Occipital lobe (tissue), 2 donors: ENCODE data around the gene GLYATL1. TPM values are rescaled to one million over a fixed set of nuclear protein-coding genes. Genes with fewer than 3 reads are reported as not detected.
"Not testable (repeated sequence)": the region's sequence is repeated elsewhere in the genome, so short reads cannot be mapped to it uniquely, and the experiment has no call there.

ENCODE experiments used
- DNase-seq: peaks from one replicate; lab custom pipeline; 2025; lab: John Stamatoyannopoulos, UW
- total RNA-seq: library from RNA; depleted of rRNA; stranded (reverse); fragments of >200 nt; gene quantifications from one replicate; pipeline ENCODE4 v1.2.3, GENCODE V29; 2014

Gene GLYATL1
- total RNA-seq, 1 donor from 2014 or later = 0.78 TPM

GRCh38 chr11:58998480-58999290 is 59.4 kb downstream of the GLYATL1 start:
- DNase-seq = no peak

- no peak for DNase-seq
These were observed 60.0 kb downstream of the GLYATL1 start for GRCh38 chr11:58999291-58999680.

- no peak for DNase-seq
These were observed 60.7 kb downstream of the GLYATL1 start for GRCh38 chr11:59000003-59000402.

GRCh38 chr11:59002006-59002405 is 62.7 kb downstream of the GLYATL1 start:
- not testable (repeated sequence) for DNase-seq

Other genes with a start within 250 kb of the GLYATL1 start
- 0.31 TPM for gene GLYAT, start 207.5 kb upstream of the GLYATL1 start, total RNA-seq
- gene GLYATL2, start 94.8 kb upstream of the GLYATL1 start, total RNA-seq = 1.2 TPM
- not detected for gene GLYATL1B, start 146.8 kb downstream of the GLYATL1 start, total RNA-seq
- 3.9 TPM for gene FAM111B, start 167.7 kb downstream of the GLYATL1 start, total RNA-seq
- 10.5 TPM for gene FAM111A, start 203.4 kb downstream of the GLYATL1 start, total RNA-seq
- 43.7 TPM for gene DTX4, start 232.6 kb downstream of the GLYATL1 start, total RNA-seq